NCI-H1436 (cell line): Measurements from ENCODE around the gene PAIP2B.
"Not testable (repeated sequence)": the region's sequence is repeated elsewhere in the genome, so short reads cannot be mapped to it uniquely, and the experiment has no call there.

Experiments used
- DNase-seq: peaks from one replicate; lab custom pipeline; 2025; lab: John Stamatoyannopoulos, UW

PAIP2B gene

GRCh38 chr2:71226965-71227560 is at the start of gene PAIP2B:
Gene PAIP2B, minus strand, starts transcription at chr2:71227103. Its CDS starts 24,514 bp downstream, at chr2:71202589.
- peak; percentile 99 for DNase-seq

GRCh38 chr2:71275939-71276310 is 49.0 kb upstream of the PAIP2B start:
- DNase-seq = no peak

GRCh38 chr2:71269511-71270090 is 42.7 kb upstream of the PAIP2B start:
- no peak for DNase-seq

GRCh38 chr2:71263386-71263785 is 36.5 kb upstream of the PAIP2B start:
- DNase-seq = no peak

- no peak for DNase-seq
These were observed 34.6 kb upstream of the PAIP2B start for GRCh38 chr2:71261534-71261933.

GRCh38 chr2:71256421-71256820 is 29.5 kb upstream of the PAIP2B start:
- no peak for DNase-seq

GRCh38 chr2:71254776-71255175 is 27.9 kb upstream of the PAIP2B start:
- no peak for DNase-seq

- no peak for DNase-seq
These were observed 27.2 kb upstream of the PAIP2B start for GRCh38 chr2:71254078-71254477.

GRCh38 chr2:71253476-71253875 is 26.6 kb upstream of the PAIP2B start:
- no peak for DNase-seq

- no peak for DNase-seq
These were observed 26.0 kb upstream of the PAIP2B start for GRCh38 chr2:71252862-71253261.

GRCh38 chr2:71250935-71251334 is 24.0 kb upstream of the PAIP2B start:
- no peak for DNase-seq

GRCh38 chr2:71244302-71244660 is 17.4 kb upstream of the PAIP2B start:
- no peak for DNase-seq

- DNase-seq = no peak
These were observed 16.9 kb upstream of the PAIP2B start for GRCh38 chr2:71243634-71244301.

- DNase-seq = no peak
These were observed 13.9 kb upstream of the PAIP2B start for GRCh38 chr2:71240794-71241193.

GRCh38 chr2:71238089-71238488 is 11.2 kb upstream of the PAIP2B start:
- no peak for DNase-seq

- DNase-seq = no peak
These were observed 9.2 kb upstream of the PAIP2B start for GRCh38 chr2:71235930-71236587.

- DNase-seq = not testable (repeated sequence)
These were observed 6.2 kb upstream of the PAIP2B start for GRCh38 chr2:71233072-71233471.

- DNase-seq = peak; percentile 68
These were observed 573 bp downstream of the PAIP2B start for GRCh38 chr2:71226096-71226964.

- no peak for DNase-seq
These were observed 2.0 kb downstream of the PAIP2B start for GRCh38 chr2:71224935-71225334.

- no peak for DNase-seq
These were observed 2.4 kb downstream of the PAIP2B start for GRCh38 chr2:71224457-71224856.

GRCh38 chr2:71223767-71224333 is 3.1 kb downstream of the PAIP2B start:
- peak; percentile 26 for DNase-seq

- DNase-seq = no peak
These were observed 6.2 kb downstream of the PAIP2B start for GRCh38 chr2:71220743-71221142.
